CD4-positive, alpha-beta T cell treated with Interleukin-4 for 4 hours (primary cell): Measurements from ENCODE around the gene EED.
"Not testable (repeated sequence)": the region's sequence is repeated elsewhere in the genome, so short reads cannot be mapped to it uniquely, and the experiment has no call there.

ENCODE experiments used
- DNase-seq: peaks from one replicate; pipeline ENCODE4 v3.0.0-alpha.2; 2020

The EED gene

GRCh38 chr11:86249307-86250098, 5.0 kb downstream of the EED start:
- DNase-seq: no peak

GRCh38 chr11:86251345-86251744, 6.8 kb downstream of the EED start:
- DNase-seq: no peak

GRCh38 chr11:86255896-86256295, 11.3 kb downstream of the EED start:
- DNase-seq: no peak

- no peak for DNase-seq
Measured at GRCh38 chr11:86256608-86257007, 12.1 kb downstream of the EED start.

GRCh38 chr11:86257446-86257845, 12.9 kb downstream of the EED start:
- DNase-seq: no peak

GRCh38 chr11:86259730-86260129, 15.2 kb downstream of the EED start:
- no peak for DNase-seq

GRCh38 chr11:86261328-86261727, 16.8 kb downstream of the EED start:
- DNase-seq: no peak

- no peak for DNase-seq
Measured at GRCh38 chr11:86262387-86262786, 17.8 kb downstream of the EED start.

- DNase-seq: no peak
Measured at GRCh38 chr11:86264649-86265048, 20.1 kb downstream of the EED start.

- DNase-seq: no peak
Measured at GRCh38 chr11:86265194-86265593, 20.6 kb downstream of the EED start.

- DNase-seq: no peak
Measured at GRCh38 chr11:86269645-86270044, 25.1 kb downstream of the EED start.

GRCh38 chr11:86274503-86274902, 29.9 kb downstream of the EED start:
- no peak for DNase-seq

- DNase-seq: no peak
Measured at GRCh38 chr11:86274999-86275398, 30.4 kb downstream of the EED start.

- DNase-seq: no peak
Measured at GRCh38 chr11:86275493-86276370, 31.2 kb downstream of the EED start.

GRCh38 chr11:86277741-86278140, 33.2 kb downstream of the EED start:
- DNase-seq: no peak

GRCh38 chr11:86278226-86278625, 33.7 kb downstream of the EED start:
- DNase-seq: no peak

- DNase-seq: no peak
Measured at GRCh38 chr11:86279747-86280146, 35.2 kb downstream of the EED start.

- no peak for DNase-seq
Measured at GRCh38 chr11:86287468-86287796, 42.9 kb downstream of the EED start.

GRCh38 chr11:86288776-86289507, 44.4 kb downstream of the EED start:
- no peak for DNase-seq

GRCh38 chr11:86289508-86290280, 45.1 kb downstream of the EED start:
- DNase-seq: not testable (repeated sequence)

- DNase-seq: peak; percentile 73
Measured at GRCh38 chr11:86291466-86292262, 47.1 kb downstream of the EED start.
